HepG2 (cell line): ENCODE measurements around the gene SAMD8. TPM values are rescaled to one million over a fixed set of nuclear protein-coding genes. Genes with fewer than 3 reads are reported as not detected.
A peak's percentile ranks its signal among the peaks of the same experiment; 100 is the strongest.

Experiments
- AGO2 ChIP-seq: fragments of 200-400 bp; formaldehyde crosslinking; optimal IDR thresholded peaks from 2 replicates; pipeline ENCODE3; 2017; ENCODE audit warnings: mild to moderate bottlenecking, low read depth, low read length, moderate library complexity
- FLYWCH1 ChIP-seq: sonication (generic); formaldehyde crosslinking; IDR thresholded peaks from 2 replicates; pipeline ENCODE4 v1.8.1; 2023; ENCODE audit warnings: mild to moderate bottlenecking, missing genetic modification reagents
- GPBP1L1 ChIP-seq: sonication (generic); formaldehyde crosslinking; IDR thresholded peaks from 2 replicates; pipeline ENCODE4 v1.5.0; 2020; ENCODE audit warnings: mild to moderate bottlenecking, missing genetic modification reagents
- HNF4A ChIP-seq: sonication (generic); formaldehyde crosslinking; IDR thresholded peaks from 2 replicates; pipeline ENCODE4 v1.4.0; 2020; ENCODE audit warnings: missing genetic modification reagents
- IKZF5 ChIP-seq: IDR thresholded peaks from 2 replicates; pipeline ENCODE4 v1.6.1; 2018; ENCODE audit warnings: missing genetic modification reagents, mild to moderate bottlenecking, missing compliant biosample characterization
- KDM5A ChIP-seq: fragments of 200-600 bp; sonication (generic); IDR thresholded peaks from 2 replicates; pipeline ENCODE4 v1.7.0; 2018; ENCODE audit warnings: antibody characterized with exemption, mild to moderate bottlenecking, low read length, borderline replicate concordance
- NCOA1 ChIP-seq: sonication (generic); formaldehyde crosslinking; IDR thresholded peaks from 2 replicates; pipeline ENCODE4 v1.9.0; 2021; ENCODE audit warnings: missing genetic modification reagents
- NFKB2 ChIP-seq: sonication (generic); formaldehyde crosslinking; IDR thresholded peaks from 2 replicates; pipeline ENCODE4 v1.4.0; 2020; ENCODE audit warnings: missing genetic modification reagents, borderline replicate concordance
- NR2F1 ChIP-seq, 2 experiments: fragments of 450-650 bp in 1 of 2; formaldehyde crosslinking in 1 of 2; IDR thresholded peaks; 2 replicates each; pipeline versions ENCODE4 v1.5.0 to v1.6.1; 2016 to 2020; ENCODE audit warnings: mild to moderate bottlenecking in 1 of 2, missing compliant biosample characterization in 1 of 2, missing genetic modification reagents in 1 of 2, moderate library complexity in 1 of 2
- PHF20 ChIP-seq: sonication (generic); formaldehyde crosslinking; IDR thresholded peaks from 2 replicates; pipeline ENCODE4 v1.5.0; 2020; ENCODE audit warnings: mild to moderate bottlenecking, missing genetic modification reagents
- ZBTB40 ChIP-seq, 2 experiments: fragments of 450-650 bp in 1 of 2; sonication (generic) in 1 of 2; formaldehyde crosslinking in 1 of 2; IDR thresholded peaks; 2 replicates each; pipeline versions ENCODE4 v1.6.1 to v1.8.0; 2016 to 2022; ENCODE audit warnings: antibody characterized with exemption in 1 of 2, mild to moderate bottlenecking in 1 of 2, missing genetic modification reagents in 1 of 2
- ZKSCAN5 ChIP-seq: sonication (generic); formaldehyde crosslinking; IDR thresholded peaks from 2 replicates; pipeline ENCODE4 v1.5.1; 2020; ENCODE audit warnings: mild to moderate bottlenecking, missing genetic modification reagents
- ZNF34 ChIP-seq: sonication (generic); formaldehyde crosslinking; IDR thresholded peaks from 2 replicates; pipeline ENCODE4 v1.4.0; 2020; ENCODE audit warnings: mild to moderate bottlenecking, missing genetic modification reagents, borderline replicate concordance
- ZNF639 ChIP-seq: conservative IDR thresholded peaks from 2 replicates; pipeline ENCODE4 v1.6.1; 2018; ENCODE audit warnings: missing genetic modification reagents
- ZNF766 ChIP-seq: sonication (generic); formaldehyde crosslinking; IDR thresholded peaks from 2 replicates; pipeline ENCODE4 v1.5.0; 2020; ENCODE audit warnings: missing genetic modification reagents, borderline replicate concordance
- polyA plus RNA-seq, 8 experiments: library from polyadenylated mRNA; depleted of rRNA in 3 of 8; stranded (reverse) in 7 of 8; unstranded in 1 of 8; fragments of >200 nt; fragmentation: Illumina TruSeq in 4 of 8; extraction: Trizol in 4 of 8; gene quantifications; 2 replicates each; pipeline versions ENCODE4 v1.2.1 to v1.2.3, GENCODE V29; 2011 to 2016; ENCODE audit warnings: low read depth in 4 of 8, missing spikeins in 1 of 8, mixed read lengths in 1 of 8; ENCODE audit not compliant: insufficient read depth in 1 of 8
- total RNA-seq, 5 experiments: library from RNA; depleted of rRNA; stranded (reverse); fragments of >200 nt; fragmentation: Illumina TruSeq; extraction: Trizol; gene quantifications; 2 replicates each; pipeline ENCODE4 v1.2.3, GENCODE V29; 2016; ENCODE audit warnings: low read depth in 1 of 5

SAMD8 gene
- total and polyA plus RNA-seq, 2 of the 13 experiments (the other 11 are each of a cell fraction or from before 2014, with no cell fraction given), result 10.4 to 13.2 TPM

- TF ChIP-seq ZBTB40 (IDR thresholded peaks at IDR 0.05) (no peak), ZBTB40 (CRISPR knock-in tag; IDR thresholded peaks at IDR 0.05) (no peak), NCOA1 (CRISPR knock-in tag) (no peak), IKZF5 (CRISPR knock-in tag) (peak; percentile 78; the same call in 1 of the 2 replicates), NR2F1 (CRISPR knock-in tag; IDR thresholded peaks at IDR 0.05) (no peak), ZNF639 (CRISPR knock-in tag) (no peak), ZNF766 (CRISPR knock-in tag) (no peak), ZKSCAN5 (CRISPR knock-in tag) (no peak), KDM5A (no peak), ZNF34 (CRISPR knock-in tag) (no peak), NFKB2 (CRISPR knock-in tag) (0 out of 2 replicates have a peak, but pooled peaks have one; percentile 56), GPBP1L1 (no peak), AGO2 (no peak), HNF4A (CRISPR knock-in tag) (no peak), PHF20 (CRISPR knock-in tag) (no peak), FLYWCH1 (no peak)
These were observed 11.3 kb upstream of the SAMD8 start (continued) for GRCh38 chr10:75099952-75100763.
